Amniotic epithelial cell (primary cell): ENCODE results near the gene SRPRB.

Experiments
- DNase-seq: peaks from one replicate; pipeline ENCODE4 v3.0.0-alpha.2; 2010; ENCODE audit warnings: low read depth

SRPRB gene, protein sequence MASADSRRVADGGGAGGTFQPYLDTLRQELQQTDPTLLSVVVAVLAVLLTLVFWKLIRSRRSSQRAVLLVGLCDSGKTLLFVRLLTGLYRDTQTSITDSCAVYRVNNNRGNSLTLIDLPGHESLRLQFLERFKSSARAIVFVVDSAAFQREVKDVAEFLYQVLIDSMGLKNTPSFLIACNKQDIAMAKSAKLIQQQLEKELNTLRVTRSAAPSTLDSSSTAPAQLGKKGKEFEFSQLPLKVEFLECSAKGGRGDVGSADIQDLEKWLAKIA

DNA sequence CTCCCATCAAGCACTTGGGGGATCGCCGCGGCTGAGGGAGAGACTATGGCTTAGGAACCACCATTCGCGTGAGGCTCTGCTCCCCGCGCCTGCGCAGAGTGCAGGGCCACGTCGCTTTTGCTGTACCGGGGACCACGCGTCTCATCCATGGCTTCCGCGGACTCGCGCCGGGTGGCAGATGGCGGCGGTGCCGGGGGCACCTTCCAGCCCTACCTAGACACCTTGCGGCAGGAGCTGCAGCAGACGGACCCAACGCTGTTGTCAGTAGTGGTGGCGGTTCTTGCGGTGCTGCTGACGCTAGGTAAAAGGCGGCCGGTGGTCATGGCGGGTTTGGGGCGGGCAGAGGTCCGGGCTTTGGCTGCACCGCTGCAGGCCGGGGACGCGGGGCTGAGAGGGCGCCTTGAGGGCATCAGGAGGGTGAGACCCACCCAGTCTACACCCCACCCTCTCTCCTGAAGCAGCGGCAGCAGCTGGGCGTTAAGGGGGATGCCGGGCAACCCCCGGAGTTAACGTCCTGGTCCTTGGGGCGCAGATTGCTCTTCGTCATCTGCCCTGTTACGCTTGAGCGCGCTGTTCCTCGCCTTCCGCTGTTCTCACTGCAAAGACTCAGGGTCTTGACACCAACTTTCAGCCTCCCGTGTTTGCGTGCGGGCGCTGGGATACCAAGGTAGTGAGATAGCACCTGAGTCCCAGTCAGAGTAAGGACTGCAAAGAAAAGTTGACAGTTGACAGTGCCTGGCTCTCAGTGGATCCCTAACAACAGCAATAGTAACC is at the start of gene SRPRB:
Gene SRPRB (plus strand): TSS at position 114 of the 774 bp plus-strand sequence. CDS start 34 bp downstream, at position 148.
- peak; percentile 86 for DNase-seq

DNA sequence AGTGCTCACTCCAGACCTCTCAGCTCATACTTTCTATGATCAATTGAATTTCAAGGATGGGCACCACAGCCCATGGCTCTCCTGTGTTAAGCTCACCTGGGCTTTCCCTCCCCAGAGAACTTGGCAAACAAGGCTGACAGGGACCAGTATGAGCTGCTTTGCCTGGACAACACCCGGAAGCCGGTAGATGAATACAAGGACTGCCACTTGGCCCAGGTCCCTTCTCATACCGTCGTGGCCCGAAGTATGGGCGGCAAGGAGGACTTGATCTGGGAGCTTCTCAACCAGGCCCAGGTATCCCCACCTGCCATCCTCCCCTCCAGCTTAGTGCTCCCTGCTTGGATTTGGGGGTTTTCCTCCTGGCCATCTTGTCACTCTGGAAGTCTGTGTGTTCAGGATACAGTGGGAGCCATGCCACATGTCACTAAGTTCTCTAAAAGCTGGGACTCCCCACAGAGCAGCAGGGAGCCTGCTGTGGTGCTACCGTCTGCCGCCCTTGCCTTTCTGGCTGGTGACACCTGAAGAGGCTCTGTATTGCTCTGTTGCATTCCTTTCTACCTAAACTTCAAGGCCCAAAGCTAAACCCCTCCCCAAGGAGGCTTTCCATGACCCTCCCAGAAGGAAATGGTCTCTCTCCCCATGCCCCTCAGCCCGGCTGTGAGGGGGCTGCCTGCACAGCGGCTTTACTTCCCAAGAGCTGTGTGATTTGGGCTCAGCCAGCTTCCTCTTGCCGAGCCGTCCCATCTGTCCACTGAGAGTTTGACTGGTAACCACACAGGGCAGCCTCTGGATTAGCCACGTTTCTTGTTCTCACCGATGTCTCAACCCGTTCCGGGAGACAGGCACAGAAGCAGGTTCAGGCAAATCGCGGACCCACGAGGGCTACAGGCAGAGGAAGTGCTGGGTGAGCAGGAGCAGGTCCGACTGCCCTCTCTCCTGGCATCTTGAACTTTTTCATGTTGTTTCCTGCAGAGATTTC is 48.6 kb upstream of the SRPRB start:
- DNase-seq, result no peak

DNA sequence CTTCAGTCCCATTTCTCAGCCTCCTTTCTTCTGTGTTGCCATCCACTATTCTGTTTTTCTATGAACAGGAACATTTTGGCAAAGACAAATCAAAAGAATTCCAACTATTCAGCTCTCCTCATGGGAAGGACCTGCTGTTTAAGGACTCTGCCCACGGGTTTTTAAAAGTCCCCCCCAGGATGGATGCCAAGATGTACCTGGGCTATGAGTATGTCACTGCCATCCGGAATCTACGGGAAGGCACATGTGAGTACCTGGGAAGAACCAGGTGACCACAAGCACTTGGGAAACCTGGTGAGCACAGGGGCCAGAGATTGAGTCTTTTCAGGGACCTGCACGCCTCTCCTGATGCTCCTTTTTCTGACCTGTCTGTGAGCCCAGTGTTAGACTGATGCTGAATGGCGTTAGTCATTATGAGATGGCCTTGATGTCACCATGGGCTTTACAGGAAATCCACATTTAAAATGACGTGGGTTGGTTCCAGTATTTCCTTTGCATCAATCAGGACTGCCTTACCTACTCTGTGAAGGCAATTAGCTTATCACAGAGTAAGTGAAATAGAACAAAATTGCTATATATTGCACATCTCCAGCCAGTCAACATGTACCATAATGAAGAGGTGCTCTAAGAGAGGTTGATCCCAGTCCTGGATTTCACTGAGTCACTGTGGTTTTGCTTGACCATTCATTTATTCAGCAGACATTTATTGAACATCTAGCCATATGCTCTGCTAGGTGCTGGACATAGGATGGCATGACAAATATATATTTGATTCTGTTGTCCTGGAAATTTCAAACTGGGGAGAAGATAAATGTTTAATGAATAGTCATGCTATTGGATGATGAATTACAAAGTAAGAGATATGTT is 47.7 kb upstream of the SRPRB start:
- no peak for DNase-seq

DNA sequence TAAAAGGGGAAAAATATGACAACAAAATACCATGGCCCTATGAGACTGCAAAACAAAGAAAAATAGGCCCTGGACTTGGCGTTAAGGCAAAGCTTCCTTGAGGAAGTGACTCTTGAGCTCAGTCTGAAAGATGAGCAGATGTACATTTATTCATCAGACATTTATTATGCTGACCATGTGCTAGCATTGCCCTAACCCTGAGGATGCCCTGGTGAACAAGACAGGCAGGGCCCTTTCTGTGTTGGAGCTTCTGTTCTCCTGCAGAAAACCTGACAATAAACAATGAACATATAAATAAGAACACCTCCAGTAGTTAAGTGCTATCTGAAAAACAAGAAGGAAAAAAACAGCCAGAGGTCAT is 47.1 kb upstream of the SRPRB start:
- no peak for DNase-seq

DNA sequence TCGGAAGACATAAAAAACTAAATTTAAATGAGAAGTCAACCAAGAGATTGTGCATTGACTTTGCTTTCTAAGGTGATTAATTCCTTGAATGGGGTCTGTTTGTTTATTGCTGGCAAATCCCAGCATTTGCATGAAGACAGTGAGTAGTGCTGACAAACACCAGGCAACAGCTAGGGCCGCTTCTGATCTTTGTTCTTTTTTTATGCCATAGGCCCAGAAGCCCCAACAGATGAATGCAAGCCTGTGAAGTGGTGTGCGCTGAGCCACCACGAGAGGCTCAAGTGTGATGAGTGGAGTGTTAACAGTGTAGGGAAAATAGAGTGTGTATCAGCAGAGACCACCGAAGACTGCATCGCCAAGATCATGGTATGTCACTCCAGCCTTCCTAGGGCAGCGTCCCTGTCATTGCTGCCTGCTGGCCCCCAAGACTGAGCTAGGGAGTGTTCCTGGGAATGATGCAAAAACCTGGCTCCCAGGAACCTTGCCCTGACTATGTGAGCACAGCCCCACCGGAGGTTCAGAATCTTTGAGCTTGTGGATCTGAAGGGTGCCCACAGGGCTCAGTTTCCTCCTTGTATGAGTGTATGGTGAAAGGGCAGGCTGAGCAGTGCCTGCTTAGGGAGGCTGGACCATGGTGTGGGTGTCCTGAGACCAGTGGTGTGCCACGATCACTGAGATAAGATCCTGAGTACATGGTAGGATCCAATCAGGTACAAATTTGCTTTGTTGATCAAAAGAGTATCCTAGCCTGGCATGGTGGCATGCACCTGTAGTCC is 46.5 kb upstream of the SRPRB start:
- DNase-seq, result no peak

DNA sequence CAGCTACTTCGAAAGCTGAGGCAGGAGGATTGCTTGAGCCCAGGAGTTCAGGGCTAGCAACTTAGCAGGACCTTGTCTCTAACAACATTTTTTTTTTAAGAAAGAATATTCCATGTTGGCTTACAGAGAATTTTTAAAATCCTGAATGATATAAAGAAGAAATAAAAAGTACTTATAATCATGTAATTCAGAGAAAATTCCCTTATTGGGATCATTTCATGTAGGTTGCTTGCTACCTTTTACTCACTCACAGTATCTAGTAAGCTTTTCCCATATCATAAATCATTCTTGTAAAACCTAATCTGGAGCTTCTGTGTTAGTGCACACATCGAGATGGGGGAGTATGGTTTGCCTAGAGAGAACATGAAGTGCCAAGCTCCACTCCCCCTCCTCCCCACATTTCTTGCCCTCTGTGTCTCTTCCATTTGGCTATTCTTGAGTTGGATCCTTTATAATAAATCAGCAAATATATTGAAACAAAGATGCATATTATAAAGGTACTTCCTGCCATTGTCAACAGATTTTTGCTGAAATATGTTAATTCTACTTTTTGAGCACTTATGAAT is 45.8 kb upstream of the SRPRB start:
- DNase-seq, result peak; percentile 29

DNA sequence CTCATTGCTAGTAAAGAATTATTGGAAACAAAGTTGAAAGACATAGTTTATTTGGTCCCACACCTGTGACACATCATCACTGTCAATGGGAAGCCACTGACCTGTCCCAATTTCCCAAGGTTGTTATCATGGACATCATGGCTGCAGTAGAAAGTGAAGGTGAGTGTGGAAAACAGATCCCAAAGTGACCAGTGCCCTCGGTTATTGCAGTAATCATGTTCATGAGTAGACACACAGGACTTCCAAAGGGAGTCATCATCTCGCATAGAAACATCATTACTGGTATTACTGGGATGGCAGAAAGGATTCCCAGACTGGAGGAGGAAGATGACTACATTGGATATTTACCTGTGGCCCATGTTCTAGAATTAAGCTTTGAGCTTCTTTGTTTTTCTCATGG is 44.7 kb upstream of the SRPRB start:
- no peak for DNase-seq

DNA sequence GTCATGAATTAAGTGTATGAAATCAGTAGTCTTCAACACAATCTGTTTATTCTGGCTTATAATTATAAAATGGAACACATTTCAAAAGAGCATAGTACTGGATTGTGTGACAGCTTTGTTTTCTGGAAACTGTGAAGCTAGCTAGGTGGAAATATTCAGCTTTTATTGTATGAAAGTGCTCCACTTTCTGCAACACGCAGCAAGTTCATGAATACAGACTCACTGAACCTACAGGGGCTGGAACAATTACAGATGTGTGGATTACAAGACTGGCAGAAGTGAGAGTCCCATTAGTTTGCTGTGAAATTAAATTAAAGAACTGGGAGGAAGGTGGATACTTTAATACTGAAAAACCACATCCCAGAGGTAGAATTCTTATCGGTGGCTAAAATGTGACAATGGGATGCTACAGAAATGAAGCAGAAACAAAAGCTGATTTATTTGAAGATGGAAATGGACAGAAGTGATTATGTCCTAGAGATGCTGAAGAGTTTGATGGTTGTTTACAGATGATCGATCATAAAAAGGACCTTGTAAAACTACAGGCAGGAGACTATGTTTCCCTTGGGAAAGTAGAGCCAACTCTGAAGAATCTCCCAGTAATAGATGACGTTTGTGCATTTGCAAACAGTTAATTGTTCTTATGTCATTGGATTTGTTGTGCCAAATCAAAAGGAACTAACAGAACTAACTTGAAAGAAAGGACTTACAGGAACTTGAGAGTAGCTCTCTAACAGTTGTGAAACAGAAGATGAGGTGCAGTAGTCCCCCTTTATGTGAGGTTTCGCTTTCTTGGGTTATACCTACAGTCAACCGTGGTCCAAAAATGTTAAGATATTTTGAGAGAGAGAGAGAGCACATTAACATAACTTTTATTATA is 43.8 kb upstream of the SRPRB start:
- DNase-seq, result no peak

DNA sequence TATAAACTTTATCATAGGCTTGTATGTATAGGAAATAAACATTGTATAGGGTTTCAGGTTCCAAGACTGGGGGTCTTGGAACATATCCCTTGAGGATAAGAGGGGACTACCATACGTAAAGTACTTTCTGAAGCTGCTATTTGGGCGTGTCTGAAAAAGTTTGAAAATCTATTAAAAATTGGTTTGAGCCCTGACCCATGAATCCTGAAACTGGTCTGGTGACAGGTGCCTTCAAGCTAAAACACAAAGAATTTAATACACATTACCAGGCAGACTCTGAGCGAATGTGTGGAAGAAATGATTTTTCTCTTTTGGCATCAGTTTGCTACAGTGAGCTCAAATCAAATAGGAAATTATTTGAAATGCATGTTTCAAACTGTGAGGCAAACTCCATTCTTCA is 43.1 kb upstream of the SRPRB start:
- no peak for DNase-seq

DNA sequence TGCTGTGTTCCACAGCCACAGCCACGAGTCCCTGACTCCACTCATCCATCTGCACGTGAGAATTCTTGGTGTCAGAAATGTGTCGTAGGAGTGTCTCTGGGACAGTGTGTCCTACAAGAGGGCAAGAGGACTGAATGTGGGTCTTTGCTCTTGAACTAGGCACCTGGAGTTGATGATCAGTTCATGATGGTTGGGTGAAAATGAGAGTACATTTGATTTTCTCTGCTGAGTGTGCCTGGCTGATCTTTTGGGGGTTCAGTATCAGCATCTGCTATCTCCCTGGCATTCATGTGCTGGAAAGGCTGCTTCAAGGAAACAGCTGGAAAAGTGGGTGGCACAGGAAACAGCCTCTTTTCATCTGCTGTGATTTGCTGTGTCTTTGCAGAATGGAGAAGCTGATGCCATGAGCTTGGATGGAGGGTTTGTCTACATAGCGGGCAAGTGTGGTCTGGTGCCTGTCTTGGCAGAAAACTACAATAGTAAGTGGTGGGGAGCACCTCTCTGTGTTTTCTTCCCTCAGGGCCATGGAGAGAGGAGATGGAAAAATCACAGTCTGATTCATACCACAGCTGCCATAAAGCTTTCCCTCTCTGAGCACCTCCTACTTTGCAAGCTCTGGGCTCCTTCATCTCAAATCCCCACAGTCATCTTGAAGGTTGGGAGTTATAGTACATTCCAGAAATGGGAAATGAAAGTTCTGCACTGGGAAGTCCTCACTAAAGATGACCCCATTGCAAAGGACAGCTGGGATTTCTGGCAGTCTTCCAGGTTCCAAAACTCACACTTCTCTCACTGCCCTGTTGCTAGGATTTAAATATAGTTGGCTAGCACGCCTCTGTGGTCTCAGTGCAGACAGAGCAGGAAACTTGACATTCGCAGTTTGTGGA is 41.6 kb upstream of the SRPRB start:
- no peak for DNase-seq

DNA sequence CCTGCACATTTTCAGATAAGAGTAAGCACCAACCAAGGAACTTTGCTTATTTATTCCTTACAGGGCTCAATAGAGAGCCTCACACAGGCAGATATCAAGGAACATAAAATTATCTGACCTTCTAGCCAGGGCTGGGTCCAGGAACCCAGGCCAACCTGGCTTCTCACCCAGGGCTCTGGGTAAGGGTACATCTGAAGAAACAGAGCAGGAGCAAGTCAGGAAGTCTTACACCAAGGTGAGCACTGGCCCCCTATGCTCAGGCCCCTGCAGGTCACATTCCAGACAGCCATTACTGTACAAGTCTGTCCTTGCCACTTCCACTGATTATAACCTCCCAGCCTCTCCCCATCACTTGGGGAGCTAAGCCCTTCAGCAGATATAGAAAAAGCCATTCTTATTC is 40.4 kb upstream of the SRPRB start:
- DNase-seq, result no peak

DNA sequence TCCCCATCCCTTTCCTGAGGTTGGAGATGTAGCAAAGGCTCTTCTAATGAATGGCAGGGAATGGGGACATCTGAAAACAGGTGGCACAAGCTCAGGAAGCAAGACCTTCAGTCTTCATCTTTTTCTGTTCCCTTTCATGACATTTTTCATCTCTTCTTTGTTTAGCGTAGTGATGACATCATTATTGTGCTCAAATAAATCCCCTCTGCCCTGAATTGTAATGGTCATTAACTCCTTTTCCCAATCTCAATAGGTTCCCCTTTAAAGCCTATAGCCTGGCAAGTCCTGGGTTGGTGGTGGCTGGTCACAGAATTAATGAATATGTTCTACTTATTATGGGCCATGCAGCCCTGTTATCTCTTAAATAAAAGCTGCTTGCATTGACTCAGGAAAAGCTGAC is 38.0 kb upstream of the SRPRB start:
- DNase-seq, result no peak

DNA sequence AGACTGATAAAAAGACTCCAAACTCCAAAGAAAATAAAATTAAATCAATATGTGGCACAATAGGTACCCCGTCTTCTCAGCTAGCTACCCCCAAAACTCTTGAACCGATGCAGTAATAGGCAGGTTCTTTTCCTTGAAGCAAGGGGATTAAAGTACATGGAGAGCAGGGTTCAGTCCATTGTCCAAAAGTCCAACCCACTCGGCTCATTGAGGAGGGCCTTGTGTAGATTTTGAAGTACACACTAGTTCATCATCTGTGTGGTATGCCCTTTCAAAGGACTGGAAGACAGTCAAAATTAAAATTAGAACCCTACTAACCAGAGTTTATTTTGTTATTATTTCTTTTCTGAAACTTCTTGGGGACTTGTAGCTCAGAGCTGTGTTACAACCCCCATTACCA is 36.1 kb upstream of the SRPRB start:
- no peak for DNase-seq

DNA sequence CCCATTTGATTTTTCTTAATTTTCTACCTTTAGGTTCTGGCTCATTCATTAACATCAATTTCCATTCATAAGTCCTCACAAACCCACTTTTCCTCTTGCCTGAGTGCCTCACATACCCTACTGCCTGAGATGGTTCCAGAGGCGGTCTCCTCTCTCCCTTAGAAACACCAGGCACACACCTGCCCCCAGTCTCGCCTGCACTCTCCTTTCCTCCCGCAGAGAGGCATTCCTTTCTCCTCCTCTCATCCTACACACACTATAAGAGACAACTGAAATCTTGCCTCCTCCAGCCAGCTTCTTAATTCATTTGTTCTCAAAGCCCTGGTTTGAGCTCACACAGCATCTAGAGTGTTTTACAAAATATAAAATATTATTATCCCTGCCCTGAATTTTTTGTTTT is 31.9 kb upstream of the SRPRB start:
- no peak for DNase-seq

DNA sequence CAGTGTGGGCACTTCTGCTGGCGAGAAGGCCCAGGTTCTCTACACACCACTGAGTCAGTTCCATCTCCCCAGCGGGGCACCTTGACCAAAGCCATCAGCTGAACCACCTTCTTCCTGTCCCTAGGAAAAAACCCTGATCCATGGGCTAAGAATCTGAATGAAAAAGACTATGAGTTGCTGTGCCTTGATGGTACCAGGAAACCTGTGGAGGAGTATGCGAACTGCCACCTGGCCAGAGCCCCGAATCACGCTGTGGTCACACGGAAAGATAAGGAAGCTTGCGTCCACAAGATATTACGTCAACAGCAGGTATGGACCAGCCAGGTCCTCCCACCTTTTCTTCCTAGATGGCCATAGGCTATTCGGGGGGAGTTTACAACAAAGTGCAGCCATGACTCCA is 30.3 kb upstream of the SRPRB start:
- no peak for DNase-seq

DNA sequence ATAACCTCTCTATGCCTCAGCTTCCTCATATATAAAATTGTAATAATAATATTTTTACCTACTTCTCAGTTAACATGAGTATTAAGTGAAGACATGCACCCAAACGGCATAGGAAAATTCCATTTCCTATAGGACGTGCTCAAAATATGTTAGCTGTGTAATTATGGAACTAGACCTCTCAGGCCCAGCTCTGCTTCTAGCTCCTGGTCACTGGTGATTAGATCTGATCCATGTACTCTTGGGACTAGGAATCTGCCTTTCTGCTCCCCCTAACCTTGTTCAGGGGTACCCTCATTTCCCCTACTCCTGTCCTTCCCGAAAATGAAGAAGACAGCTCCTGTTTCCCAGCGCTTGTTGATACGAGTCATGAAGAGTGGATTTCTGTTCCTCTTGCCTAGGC is 29.8 kb upstream of the SRPRB start:
- no peak for DNase-seq

DNA sequence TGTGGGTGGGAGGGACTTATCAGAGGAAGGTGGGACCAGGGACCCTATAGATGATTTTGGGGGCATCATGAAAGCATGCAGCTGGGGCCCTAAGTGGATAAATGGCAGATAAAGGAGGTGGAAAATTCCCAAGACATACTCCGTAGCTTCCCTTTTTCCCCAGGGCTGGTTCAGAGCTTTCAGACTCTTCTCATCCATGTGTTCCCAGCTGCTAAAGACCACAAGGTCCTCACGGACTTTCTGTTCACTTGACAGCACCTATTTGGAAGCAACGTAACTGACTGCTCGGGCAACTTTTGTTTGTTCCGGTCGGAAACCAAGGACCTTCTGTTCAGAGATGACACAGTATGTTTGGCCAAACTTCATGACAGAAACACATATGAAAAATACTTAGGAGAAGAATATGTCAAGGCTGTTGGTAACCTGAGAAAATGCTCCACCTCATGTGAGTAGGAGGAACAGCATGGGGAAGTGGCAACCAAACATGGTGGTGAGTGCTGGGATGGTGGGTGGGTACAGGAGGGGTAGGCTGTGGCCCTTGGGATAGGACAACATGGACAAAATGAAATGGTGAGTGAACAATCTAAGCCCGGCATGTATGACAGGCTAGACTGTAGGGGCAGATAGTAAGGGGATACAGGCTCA is 28.7 kb upstream of the SRPRB start:
- DNase-seq, result no peak
